Measurements from ENCODE around the gene MED22.

- TF ChIP-seq, protein P1, sequence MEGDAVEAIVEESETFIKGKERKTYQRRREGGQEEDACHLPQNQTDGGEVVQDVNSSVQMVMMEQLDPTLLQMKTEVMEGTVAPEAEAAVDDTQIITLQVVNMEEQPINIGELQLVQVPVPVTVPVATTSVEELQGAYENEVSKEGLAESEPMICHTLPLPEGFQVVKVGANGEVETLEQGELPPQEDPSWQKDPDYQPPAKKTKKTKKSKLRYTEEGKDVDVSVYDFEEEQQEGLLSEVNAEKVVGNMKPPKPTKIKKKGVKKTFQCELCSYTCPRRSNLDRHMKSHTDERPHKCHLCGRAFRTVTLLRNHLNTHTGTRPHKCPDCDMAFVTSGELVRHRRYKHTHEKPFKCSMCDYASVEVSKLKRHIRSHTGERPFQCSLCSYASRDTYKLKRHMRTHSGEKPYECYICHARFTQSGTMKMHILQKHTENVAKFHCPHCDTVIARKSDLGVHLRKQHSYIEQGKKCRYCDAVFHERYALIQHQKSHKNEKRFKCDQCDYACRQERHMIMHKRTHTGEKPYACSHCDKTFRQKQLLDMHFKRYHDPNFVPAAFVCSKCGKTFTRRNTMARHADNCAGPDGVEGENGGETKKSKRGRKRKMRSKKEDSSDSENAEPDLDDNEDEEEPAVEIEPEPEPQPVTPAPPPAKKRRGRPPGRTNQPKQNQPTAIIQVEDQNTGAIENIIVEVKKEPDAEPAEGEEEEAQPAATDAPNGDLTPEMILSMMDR (IDR thresholded peaks at IDR 0.05): no peak
- TF ChIP-seq EZH2 (IDR thresholded peaks at IDR 0.05): no peak
- no peak for TF ChIP-seq EZH2phosphoT487 (IDR thresholded peaks at IDR 0.05)
Measured at GRCh38 chr9:133315997-133316396, 31.9 kb downstream of the MED22 start.

Data from neural progenitor cell (in vitro differentiated cells).